ENCODE data around the gene RBFOX1. TPM values are rescaled to one million over a fixed set of nuclear protein-coding genes. Genes with fewer than 3 reads are reported as not detected.

Gene RBFOX1
- not detected in 5 replicates for total RNA-seq (2022; extraction: Qiagen RNA extraction)

DNA sequence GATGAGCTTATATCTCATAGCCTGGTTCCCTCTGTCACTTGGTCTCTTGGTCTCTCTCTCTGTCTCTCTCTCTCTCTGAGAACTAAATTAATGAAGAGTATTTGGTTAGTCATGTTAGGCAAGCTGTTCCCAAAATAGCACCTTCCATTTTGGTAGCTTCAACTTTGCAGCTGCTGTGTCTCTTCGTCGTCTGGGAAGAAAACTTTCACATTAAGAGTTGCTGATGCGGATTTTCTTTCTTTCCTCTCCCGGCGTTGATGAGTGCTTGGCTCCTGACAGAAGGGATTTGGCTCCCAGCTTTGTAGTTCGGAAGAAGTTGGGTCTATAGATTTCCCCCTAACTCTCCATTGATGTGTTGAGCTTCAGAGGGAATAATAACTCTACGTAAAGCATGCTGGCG lies at the start of gene RBFOX1:
Gene RBFOX1, plus strand, starts transcription at position 235 of the 400 bp plus-strand sequence.

Data from A549 treated with Hydrocortisone at 1 μM for 4 hours (cell line).